ENCODE measurements around the gene OR51G2.

Gene OR51G2

DNA sequence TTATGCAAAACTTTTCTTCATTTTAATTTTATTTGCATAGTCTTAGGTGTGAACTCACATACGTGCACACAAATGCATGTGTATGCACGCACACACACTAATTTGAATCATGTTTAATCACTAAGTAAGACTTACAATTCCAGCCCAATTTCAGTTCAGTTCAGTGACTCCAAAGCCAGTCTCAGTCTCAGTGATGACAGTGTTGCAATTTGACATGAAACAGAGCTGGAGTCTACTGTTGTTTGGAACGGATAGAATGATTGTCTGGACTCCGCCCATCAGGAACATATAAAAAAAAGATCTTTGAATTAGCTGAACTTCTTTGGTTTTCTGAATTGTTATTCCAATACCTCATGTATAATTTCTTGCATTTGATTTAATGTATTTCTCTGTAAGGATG is 55.3 kb downstream of the OR51G2 start:
- no peak for DNase-seq
